ENCODE measurements around the gene ISOC1.

The ISOC1 gene

DNA sequence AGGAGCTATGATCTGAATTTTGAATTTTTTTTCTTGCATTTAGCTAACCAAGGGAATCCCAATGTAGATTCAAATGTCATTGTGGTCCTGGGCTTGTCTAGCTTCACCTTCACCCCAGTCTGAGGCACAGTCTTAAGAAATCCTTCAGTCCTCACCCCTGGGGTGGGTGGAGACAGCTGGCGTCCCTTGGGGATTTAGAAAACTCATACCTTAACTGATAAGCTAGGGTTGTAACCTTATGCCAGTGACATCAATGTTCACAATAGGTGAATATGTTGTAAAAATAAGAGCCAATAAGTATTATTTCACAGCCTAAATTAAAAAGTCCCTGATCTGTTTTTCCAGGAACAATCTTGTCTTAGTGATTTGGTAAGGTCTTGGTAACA lies 4.6 kb downstream of the ISOC1 start:
- Histone ChIP-seq H4K12ac (ENCODE audit: low read depth, low read length) (no peak overlapping the region), H3K9me3 (ENCODE audit: insufficient read depth, low read depth, low read length) (peaks cover 2% of the 10 kb centered on the region), H4K8ac (ENCODE audit: low read depth, low read length) (no peak overlapping the region), H3K79me2 (ENCODE audit: control insufficient read depth, insufficient read depth, low read length, poor library complexity) (peaks cover 4% of the 10 kb centered on the region), H2AK5ac (ENCODE audit: low read length) (no peak overlapping the region), H3K27me3 (ENCODE audit: insufficient read depth, low read length) (no peaks in the 10 kb centered on the region), H3K23ac (ENCODE audit: low read length) (no peak overlapping the region), H4K91ac (ENCODE audit: low read depth, low read length) (no peak overlapping the region), H2BK5ac (ENCODE audit: low read depth, low read length, poor library complexity) (no peak overlapping the region), H3K4me3 (ENCODE audit: low read depth, low read length) (no peak overlapping the region), H2BK12ac (ENCODE audit: low read length) (no peak overlapping the region), H3K4me2 (ENCODE audit: low read length) (no peak overlapping the region), H3K36me3 (ENCODE audit: control insufficient read depth in 1 of 2, insufficient read depth in 2 of 2, low read length in 2 of 2) (no peaks in the 10 kb centered on the region), H3K27ac (ENCODE audit: low read depth, low read length) (no peak overlapping the region), H3K4me1 (ENCODE audit: control insufficient read depth in 1 of 2, insufficient read depth in 2 of 2, low read length in 2 of 2) (peaks cover 0 to 5% of the 10 kb centered on the region in 2 experiments), H2AFZ (ENCODE audit: insufficient read depth, low read length, poor library complexity) (no peak overlapping the region), H3K4ac (ENCODE audit: low read depth, low read length) (no peak overlapping the region), H3K9ac (ENCODE audit: low read length) (no peak overlapping the region), H3K14ac (ENCODE audit: low read length) (no peak overlapping the region), H3K79me1 (ENCODE audit: low read length) (peaks cover 6% of the 10 kb centered on the region), H3K18ac (ENCODE audit: low read length) (no peak overlapping the region), H2BK120ac (ENCODE audit: insufficient read depth, low read length, poor library complexity) (no peak overlapping the region)
- WGBS (ENCODE audit: extremely low coverage, insufficient coverage, insufficient read length) = no CpG with 5 or more reads among the region's 1 CpG
- DNase-seq = no peak

DNA sequence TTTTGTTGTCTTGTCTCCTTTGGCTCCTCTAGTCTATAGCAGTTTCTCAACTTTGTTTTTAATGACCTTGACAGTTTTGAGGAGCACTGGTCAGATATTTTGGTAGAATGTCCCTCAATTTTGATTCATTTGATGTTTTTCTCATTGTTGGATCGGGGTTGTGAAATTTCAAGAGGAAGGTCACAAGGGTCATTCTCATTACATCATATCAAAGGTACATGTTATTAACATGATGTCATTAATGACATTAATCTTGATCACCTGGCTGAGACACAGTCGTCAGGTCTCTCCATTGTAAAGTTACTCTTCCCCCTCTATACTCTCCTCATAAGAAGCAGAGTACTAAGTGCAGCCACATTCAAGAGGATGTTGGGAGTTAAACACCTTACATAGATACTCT lies 7.2 kb downstream of the ISOC1 start:
- H2AK5ac ChIP-seq (ENCODE audit: low read length) = no peak overlapping the region
- no peaks in the 10 kb centered on the region for H3K27me3 ChIP-seq (ENCODE audit: insufficient read depth, low read length)
- no peak overlapping the region for H4K12ac ChIP-seq (ENCODE audit: low read depth, low read length)
- no peak overlapping the region for H3K9ac ChIP-seq (ENCODE audit: low read length)
- H2AFZ ChIP-seq (ENCODE audit: insufficient read depth, low read length, poor library complexity) = no peak overlapping the region
- peaks cover 0 to under 1% of the 10 kb centered on the region in 2 experiments for H3K36me3 ChIP-seq (ENCODE audit: control insufficient read depth in 1 of 2, insufficient read depth in 2 of 2, low read length in 2 of 2)
- H4K91ac ChIP-seq (ENCODE audit: low read depth, low read length) = no peak overlapping the region
- H3K4ac ChIP-seq (ENCODE audit: low read depth, low read length) = no peak overlapping the region
- no peak overlapping the region for H3K14ac ChIP-seq (ENCODE audit: low read length)
- peaks cover 0 to 2% of the 10 kb centered on the region in 2 experiments for H3K4me1 ChIP-seq (ENCODE audit: control insufficient read depth in 1 of 2, insufficient read depth in 2 of 2, low read length in 2 of 2)
- H3K4me3 ChIP-seq (ENCODE audit: low read depth, low read length) = no peak overlapping the region
- no peak overlapping the region for H2BK12ac ChIP-seq (ENCODE audit: low read length)
- no peak overlapping the region for H4K8ac ChIP-seq (ENCODE audit: low read depth, low read length)
- H3K27ac ChIP-seq (ENCODE audit: low read depth, low read length) = no peak overlapping the region
- no peak overlapping the region for H3K4me2 ChIP-seq (ENCODE audit: low read length)
- WGBS (ENCODE audit: extremely low coverage, insufficient coverage, insufficient read length) = no CpG with 5 or more reads among the region's 2 CpGs
- no peak overlapping the region for H3K18ac ChIP-seq (ENCODE audit: low read length)
- no peak for DNase-seq
- H2BK5ac ChIP-seq (ENCODE audit: low read depth, low read length, poor library complexity) = no peak overlapping the region
- no peak overlapping the region for H2BK120ac ChIP-seq (ENCODE audit: insufficient read depth, low read length, poor library complexity)
- H3K9me3 ChIP-seq (ENCODE audit: insufficient read depth, low read depth, low read length) = no peaks in the 10 kb centered on the region
- no peak overlapping the region for H3K23ac ChIP-seq (ENCODE audit: low read length)
- no peaks in the 10 kb centered on the region for H3K79me1 ChIP-seq (ENCODE audit: low read length)
- H3K79me2 ChIP-seq (ENCODE audit: control insufficient read depth, insufficient read depth, low read length, poor library complexity) = no peaks in the 10 kb centered on the region

DNA sequence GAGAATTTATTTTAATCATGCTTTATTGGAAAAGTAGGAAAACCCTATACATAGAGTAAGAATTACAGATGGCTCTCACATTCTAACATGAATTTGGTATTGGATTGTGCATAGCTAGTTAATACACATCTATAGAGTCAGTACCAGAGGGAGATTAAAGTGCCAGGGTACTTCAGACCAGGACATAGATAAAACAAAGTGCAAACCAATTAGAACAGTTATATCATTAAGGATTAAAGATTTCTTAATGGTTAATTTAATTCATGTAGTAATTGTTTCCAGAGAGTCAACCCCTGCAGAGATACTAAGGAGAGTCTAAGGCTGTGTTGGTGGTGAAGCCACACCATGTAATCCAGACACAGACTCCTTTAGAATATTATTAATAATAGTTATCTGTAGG lies 8.8 kb downstream of the ISOC1 start:
- Histone ChIP-seq H3K4me2 (ENCODE audit: low read length) (no peak overlapping the region), H2BK12ac (ENCODE audit: low read length) (no peak overlapping the region), H3K18ac (ENCODE audit: low read length) (no peak overlapping the region), H3K27ac (ENCODE audit: low read depth, low read length) (no peak overlapping the region), H3K14ac (ENCODE audit: low read length) (no peak overlapping the region), H4K8ac (ENCODE audit: low read depth, low read length) (no peak overlapping the region), H2AK5ac (ENCODE audit: low read length) (no peak overlapping the region), H3K36me3 (ENCODE audit: control insufficient read depth in 1 of 2, insufficient read depth in 2 of 2, low read length in 2 of 2) (peaks cover 0 to 2% of the 10 kb centered on the region in 2 experiments), H3K27me3 (ENCODE audit: insufficient read depth, low read length) (no peaks in the 10 kb centered on the region), H3K9ac (ENCODE audit: low read length) (no peak overlapping the region), H3K79me1 (ENCODE audit: low read length) (no peaks in the 10 kb centered on the region), H3K23ac (ENCODE audit: low read length) (no peak overlapping the region), H2BK120ac (ENCODE audit: insufficient read depth, low read length, poor library complexity) (no peak overlapping the region), H3K79me2 (ENCODE audit: control insufficient read depth, insufficient read depth, low read length, poor library complexity) (no peaks in the 10 kb centered on the region), H3K4ac (ENCODE audit: low read depth, low read length) (no peak overlapping the region), H2AFZ (ENCODE audit: insufficient read depth, low read length, poor library complexity) (no peak overlapping the region), H4K12ac (ENCODE audit: low read depth, low read length) (no peak overlapping the region), H2BK5ac (ENCODE audit: low read depth, low read length, poor library complexity) (no peak overlapping the region), H3K9me3 (ENCODE audit: insufficient read depth, low read depth, low read length) (no peaks in the 10 kb centered on the region), H4K91ac (ENCODE audit: low read depth, low read length) (no peak overlapping the region), H3K4me1 (ENCODE audit: control insufficient read depth in 1 of 2, insufficient read depth in 2 of 2, low read length in 2 of 2) (peaks cover 0 to 2% of the 10 kb centered on the region in 2 experiments), H3K4me3 (ENCODE audit: low read depth, low read length) (no peak overlapping the region)
- no peak for DNase-seq

DNA sequence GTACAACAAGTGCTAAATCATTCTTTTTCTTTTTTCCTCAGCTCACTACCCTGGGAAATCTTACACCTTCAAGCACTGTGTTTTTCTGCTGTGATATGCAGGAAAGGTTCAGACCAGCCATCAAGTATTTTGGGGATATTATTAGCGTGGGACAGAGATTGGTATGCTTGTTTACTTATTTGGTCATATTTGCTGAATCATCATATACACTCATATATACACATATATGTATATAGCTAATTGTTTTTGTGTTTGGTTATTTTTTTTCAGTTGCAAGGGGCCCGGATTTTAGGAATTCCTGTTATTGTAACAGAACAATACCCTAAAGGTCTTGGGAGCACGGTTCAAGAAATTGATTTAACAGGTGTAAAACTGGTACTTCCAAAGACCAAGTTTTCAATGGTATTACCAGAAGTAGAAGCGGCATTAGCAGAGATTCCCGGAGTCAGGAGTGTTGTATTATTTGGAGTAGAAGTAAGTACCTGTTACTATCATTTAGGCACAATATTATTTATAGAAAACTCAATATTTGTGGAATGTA lies 10.4 kb downstream of the ISOC1 start:
- no peaks in the 10 kb centered on the region for H3K9me3 ChIP-seq (ENCODE audit: insufficient read depth, low read depth, low read length)
- H3K27ac ChIP-seq (ENCODE audit: low read depth, low read length) = no peak overlapping the region
- no peaks in the 10 kb centered on the region for H3K4me1 ChIP-seq (ENCODE audit: control insufficient read depth in 1 of 2, insufficient read depth in 2 of 2, low read length in 2 of 2)
- H2BK120ac ChIP-seq (ENCODE audit: insufficient read depth, low read length, poor library complexity) = no peak overlapping the region
- no peak overlapping the region for H3K18ac ChIP-seq (ENCODE audit: low read length)
- no peak overlapping the region for H3K4me3 ChIP-seq (ENCODE audit: low read depth, low read length)
- H2AK5ac ChIP-seq (ENCODE audit: low read length) = no peak overlapping the region
- no peak overlapping the region for H3K9ac ChIP-seq (ENCODE audit: low read length)
- H3K27me3 ChIP-seq (ENCODE audit: insufficient read depth, low read length) = no peaks in the 10 kb centered on the region
- no peak overlapping the region for H4K8ac ChIP-seq (ENCODE audit: low read depth, low read length)
- no peaks in the 10 kb centered on the region for H3K79me1 ChIP-seq (ENCODE audit: low read length)
- H3K79me2 ChIP-seq (ENCODE audit: control insufficient read depth, insufficient read depth, low read length, poor library complexity) = no peaks in the 10 kb centered on the region
- no peak overlapping the region for H2BK12ac ChIP-seq (ENCODE audit: low read length)
- H3K4me2 ChIP-seq (ENCODE audit: low read length) = no peak overlapping the region
- no CpG with 5 or more reads among the region's 5 CpGs for WGBS (ENCODE audit: extremely low coverage, insufficient coverage, insufficient read length)
- H4K91ac ChIP-seq (ENCODE audit: low read depth, low read length) = no peak overlapping the region
- H2AFZ ChIP-seq (ENCODE audit: insufficient read depth, low read length, poor library complexity) = no peak overlapping the region
- H3K14ac ChIP-seq (ENCODE audit: low read length) = no peak overlapping the region
- peaks cover 0 to 2% of the 10 kb centered on the region in 2 experiments for H3K36me3 ChIP-seq (ENCODE audit: control insufficient read depth in 1 of 2, insufficient read depth in 2 of 2, low read length in 2 of 2)
- no peak for DNase-seq
- no peak overlapping the region for H3K23ac ChIP-seq (ENCODE audit: low read length)
- no peak overlapping the region for H2BK5ac ChIP-seq (ENCODE audit: low read depth, low read length, poor library complexity)
- no peak overlapping the region for H4K12ac ChIP-seq (ENCODE audit: low read depth, low read length)
- H3K4ac ChIP-seq (ENCODE audit: low read depth, low read length) = no peak overlapping the region
